Lung (tissue), 12 donors: ENCODE measurements around the gene ANXA11. TPM values are rescaled to one million over a fixed set of nuclear protein-coding genes. Genes with fewer than 3 reads are reported as not detected.
A peak's percentile ranks its signal among the peaks of the same experiment; 100 is the strongest.

Source experiments
- ATAC-seq: fragments of 200-7000 bp; cut with Tn5 transposase; one replicate; pipeline ENCODE4 v1.9.1; 2020; ENCODE audit warnings: moderate number of reproducible peaks; ENCODE audit not compliant: insufficient read depth, low FRiP score
- DNase-seq, 3 donors: peaks; one replicate each; pipeline ENCODE4 v3.0.0-alpha.2; 2013 to 2017
- H3K27ac ChIP-seq, 2 donors: one replicate each; pipeline ENCODE4 v1.5.1; 2013; ENCODE audit warnings: mild to moderate bottlenecking in 2 of 2, moderate library complexity in 2 of 2, control low read depth in 1 of 2, inconsistent platforms in 1 of 2, low read depth in 1 of 2, low read length in 1 of 2
- H3K27me3 ChIP-seq, 3 donors: one replicate each; pipeline ENCODE4 v1.5.1; 2013; ENCODE audit warnings: low read length in 2 of 3; ENCODE audit not compliant: control insufficient read depth in 3 of 3, insufficient read depth in 3 of 3
- H3K36me3 ChIP-seq, 4 donors: one replicate each; pipeline ENCODE4 v1.5.1; 2013; ENCODE audit warnings: low read length in 4 of 4, mild to moderate bottlenecking in 1 of 4, moderate library complexity in 1 of 4; ENCODE audit not compliant: control insufficient read depth in 4 of 4, insufficient read depth in 4 of 4
- H3K4me1 ChIP-seq, 5 donors: one replicate each; pipeline ENCODE4 v1.5.1; 2013; ENCODE audit warnings: low read length in 5 of 5, mild to moderate bottlenecking in 2 of 5, moderate library complexity in 1 of 5; ENCODE audit not compliant: control insufficient read depth in 5 of 5, insufficient read depth in 5 of 5
- H3K4me3 ChIP-seq: one replicate; pipeline ENCODE4 v1.5.1; 2013; ENCODE audit warnings: mild to moderate bottlenecking, control low read depth, moderate library complexity
- H3K9ac ChIP-seq, 2 donors: one replicate each; pipeline ENCODE4 v1.5.1; 2013; ENCODE audit warnings: low read length in 2 of 2, control low read depth in 1 of 2; ENCODE audit not compliant: insufficient read depth in 1 of 2
- H3K9me3 ChIP-seq, 4 donors: one replicate each; pipeline ENCODE4 v1.5.1; 2013; ENCODE audit warnings: low read length in 3 of 4, mild to moderate bottlenecking in 1 of 4, moderate library complexity in 1 of 4; ENCODE audit not compliant: control insufficient read depth in 4 of 4, insufficient read depth in 3 of 4
- CTCF ChIP-seq: IDR thresholded peaks from 2 replicates; pipeline ENCODE4 v1.5.1; 2012; ENCODE audit warnings: mild to moderate bottlenecking; ENCODE audit errors: control extremely low read depth, extremely low read depth
- WGBS, 2 donors: extraction: QIAGEN DNeasy Blood & Tissue Kit; methylation state at CpG; one replicate each; pipeline ENCODE4 v1.1.7; 2013; 5-methylcytosine and 5-hydroxymethylcytosine counted together
- polyA plus RNA-seq, 2 donors: library from polyadenylated mRNA; stranded (reverse); fragments of 200-250 nt; gene quantifications; one replicate each; pipeline ENCODE4 v1.2.1, GENCODE V29; 2013
- total RNA-seq, 2 donors: library from RNA; depleted of rRNA in 1 of 2; stranded (reverse); fragments of >200 nt in 1 of 2; gene quantifications; one replicate each; pipeline ENCODE4 v1.2.1, GENCODE V29; 2014 to 2021
- donor health status: control.
- donor health status: control.
- donor health status: Bipolar disorder and iron deficiency.
- donor health status: healthy.
- donor health status: DM: yes; HTN: yes; CAD: no.

Gene ANXA11
- total and polyA plus RNA-seq, 4 donors, result 97.7 to 404 (median 209) TPM

- Histone ChIP-seq H3K9ac (no peak overlapping the region), H3K4me3 (no peak overlapping the region), H3K27ac (peak overlapping the region; percentile 34 to 86), H3K9me3 (no peaks in the 10 kb centered on the region), H3K4me1 (peaks cover 0 to 16% (median 12%) of the 10 kb centered on the region in 5 donors), H3K27me3 (no peaks in the 10 kb centered on the region), H3K36me3 (peaks cover 12 to 71% (median 22%) of the 10 kb centered on the region in 4 donors)
- no peak for ATAC-seq
- whole genome bisulfite sequencing, 2 donors, result 79 to 86% methylated on average over 5 of the region's 5 CpGs
- DNase-seq, result no peak
- no peak for TF ChIP-seq CTCF
Observed at GRCh38 chr10:80158126-80158525, 47.2 kb downstream of the ANXA11 start.

- no peaks in the 10 kb centered on the region for H3K9me3 ChIP-seq
- ATAC-seq (no peak), DNase-seq (no peak)
- no peak for TF ChIP-seq CTCF
- H3K4me1 ChIP-seq, result peaks cover 0 to 16% (median 12%) of the 10 kb centered on the region in 5 donors
- no peaks in the 10 kb centered on the region for H3K27me3 ChIP-seq
- H3K4me3 ChIP-seq, result no peak overlapping the region
- H3K27ac ChIP-seq, result peak overlapping the region in 1 of 2 donors; percentile 3
- 97% methylated on average over 14 of the region's 14 CpGs for WGBS, 2 donors
- peaks cover 16 to 71% (median 22%) of the 10 kb centered on the region in 4 donors for H3K36me3 ChIP-seq
- H3K9ac ChIP-seq, result no peak overlapping the region
Observed at GRCh38 chr10:80157561-80157960, 47.8 kb downstream of the ANXA11 start.

GRCh38 chr10:80156216-80156615, 49.1 kb downstream of the ANXA11 start:
- H3K36me3 ChIP-seq, result peaks cover 14 to 68% (median 25%) of the 10 kb centered on the region in 4 donors

More at GRCh38 chr10:80156216-80156615, 49.1 kb downstream of the ANXA11 start:
- no peak for DNase-seq
- ATAC-seq, result no peak
- no peak overlapping the region for H3K4me3 ChIP-seq
- no peak for TF ChIP-seq CTCF
- H3K27ac ChIP-seq, result peak overlapping the region in 1 of 2 donors; percentile 58
- WGBS, 2 donors, result 79 to 88% methylated on average over 5 of the region's 5 CpGs
- H3K9ac ChIP-seq, result no peak overlapping the region
- no peaks in the 10 kb centered on the region for H3K27me3 ChIP-seq
- no peaks in the 10 kb centered on the region for H3K9me3 ChIP-seq
- peaks cover 0 to 16% (median 12%) of the 10 kb centered on the region in 5 donors for H3K4me1 ChIP-seq
